PC-3 (cell line): ENCODE results near the gene DDX39B.

Experiments used
- CTCF ChIP-seq: fragments of 300-600 bp; sonication (generic); conservative IDR thresholded peaks from 2 replicates; pipeline ENCODE4 v1.5.1; 2017; ENCODE audit warnings: antibody characterized with exemption, low read depth, mild to moderate bottlenecking, low read length
- EZH2 ChIP-seq: fragments of 300-600 bp; sonication (generic); IDR thresholded peaks from one replicate; pipeline ENCODE4 v1.6.1; 2017; ENCODE audit warnings: antibody characterized with exemption, mild to moderate bottlenecking, low read length; ENCODE audit not compliant: unreplicated experiment
- EZH2phosphoT487 ChIP-seq: fragments of 300-600 bp; sonication (generic); IDR thresholded peaks from 2 replicates; pipeline ENCODE4 v1.6.1; 2018; ENCODE audit warnings: mild to moderate bottlenecking, antibody characterized with exemption, low read length, borderline replicate concordance

- no peak for TF ChIP-seq CTCF
- TF ChIP-seq EZH2, result no peak
- no peak for TF ChIP-seq EZH2phosphoT487
Observed at GRCh38 chr6:31577579-31577966, 35.8 kb upstream of the DDX39B start.
